EL (cell line): ENCODE measurements around the gene POLN.
A peak's percentile ranks its signal among the peaks of the same experiment; 100 is the strongest.

Experiments
- DNase-seq: peaks from one replicate; pipeline ENCODE4 v3.0.0-alpha.2; 2016

The POLN gene

DNA sequence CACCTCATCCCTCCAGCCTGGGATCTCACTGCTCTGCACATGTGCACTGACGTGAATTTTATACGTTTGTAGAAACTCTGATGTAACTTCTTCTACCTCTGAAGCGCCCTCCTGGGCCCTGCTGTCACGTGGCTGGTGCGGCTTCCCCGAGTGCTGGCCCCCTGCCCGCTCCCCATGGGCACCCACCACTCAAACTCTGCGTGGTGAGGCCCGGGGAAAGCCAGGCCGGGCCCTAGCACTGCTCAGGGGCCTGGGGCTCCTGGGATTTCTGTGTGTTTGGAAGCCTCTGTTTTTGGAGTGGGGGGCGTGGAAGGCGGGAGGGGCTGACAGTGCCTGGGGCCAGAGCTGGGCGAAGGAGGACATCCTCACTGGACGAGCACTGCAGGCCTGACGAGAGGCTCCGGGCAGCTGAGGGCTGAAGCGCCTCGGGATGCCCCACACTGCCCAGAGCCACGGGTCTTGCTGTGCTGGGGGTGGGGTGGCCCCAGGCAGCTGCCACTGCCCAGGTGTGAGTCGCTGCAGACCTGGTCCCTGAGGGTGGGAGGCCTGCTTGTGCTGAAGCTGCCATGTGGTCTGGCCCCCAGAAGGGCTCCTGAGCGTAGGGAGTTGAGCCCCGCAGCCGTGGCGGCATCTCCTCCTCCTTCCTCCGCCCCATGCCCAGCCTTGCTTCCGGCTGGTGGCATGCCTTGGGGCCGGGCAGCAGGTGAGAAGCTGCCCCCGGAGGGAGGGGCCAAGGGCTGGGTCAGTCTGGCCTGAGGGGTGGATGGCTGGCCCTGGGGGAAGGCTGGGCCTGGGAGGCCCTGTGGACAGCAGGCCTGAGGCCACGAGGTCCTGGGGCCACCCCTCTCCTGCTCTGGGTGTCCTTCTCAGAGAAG lies 175.1 kb downstream of the POLN start:
- DNase-seq = no peak

DNA sequence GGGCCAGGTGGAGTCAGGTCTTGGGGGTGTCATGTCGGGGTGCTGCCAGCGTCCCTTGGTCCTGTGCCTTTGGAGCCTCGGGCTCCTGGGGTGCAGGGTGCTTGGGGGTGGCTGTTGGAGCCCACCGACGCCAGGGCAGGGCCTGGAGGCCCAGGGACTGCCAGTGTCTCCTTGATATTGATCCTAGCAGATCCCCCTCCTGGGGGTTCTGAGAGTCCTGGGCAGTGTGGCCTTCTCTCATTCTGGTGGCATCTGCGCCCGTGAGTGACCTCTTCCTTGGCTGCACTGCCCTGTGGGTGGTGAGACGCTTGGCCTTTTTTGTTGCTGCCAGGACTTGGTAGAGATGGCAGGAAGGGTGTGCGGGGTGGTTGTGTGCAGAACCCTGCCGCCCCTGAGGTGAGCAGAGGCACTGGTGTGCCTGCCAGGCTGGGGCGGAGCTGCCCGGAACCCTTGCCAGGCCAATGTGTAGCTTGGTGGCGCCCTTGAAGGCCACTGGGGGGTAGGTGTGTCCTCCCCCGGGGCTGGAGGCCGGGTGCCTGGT lies 175.8 kb downstream of the POLN start:
- no peak for DNase-seq

GRCh38 chr4:2065106-2065930 lies 176.6 kb downstream of the POLN start:
- no peak for DNase-seq

DNA sequence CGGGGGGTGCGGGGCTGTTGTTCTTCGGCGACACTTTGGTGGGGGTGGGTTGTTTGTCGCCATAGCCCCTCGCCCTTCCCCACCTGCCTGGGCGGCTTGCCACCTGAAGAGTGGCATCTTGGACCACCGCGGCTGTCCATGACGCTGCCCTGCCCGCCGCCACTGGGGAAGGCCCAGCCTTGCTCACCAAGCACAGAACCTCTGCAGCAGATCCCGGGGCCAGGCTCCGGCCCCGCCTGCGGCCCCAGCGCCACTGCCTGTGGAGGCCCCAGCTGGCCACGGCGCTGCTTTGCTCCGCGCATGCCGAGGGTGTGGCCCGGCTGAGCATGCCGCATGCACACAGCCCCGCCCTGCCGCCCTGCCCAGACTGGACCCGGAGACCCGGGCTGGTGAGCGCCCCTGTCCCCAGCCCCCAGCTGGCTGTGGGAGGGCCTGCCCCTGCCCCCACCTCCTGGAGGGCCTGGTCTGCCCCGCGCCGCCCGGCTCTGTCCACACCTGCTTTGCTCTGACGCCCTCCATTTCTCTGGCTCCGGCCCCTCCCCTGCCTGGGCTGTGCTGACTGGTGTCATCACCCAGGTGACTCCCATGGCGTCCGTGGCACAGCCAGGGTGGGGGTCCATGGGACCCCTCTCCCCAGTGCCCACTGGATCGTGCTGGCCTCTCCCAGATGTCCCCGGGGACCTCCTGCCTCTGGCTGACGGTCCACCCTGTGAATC lies 177.5 kb downstream of the POLN start:
- no peak for DNase-seq

DNA sequence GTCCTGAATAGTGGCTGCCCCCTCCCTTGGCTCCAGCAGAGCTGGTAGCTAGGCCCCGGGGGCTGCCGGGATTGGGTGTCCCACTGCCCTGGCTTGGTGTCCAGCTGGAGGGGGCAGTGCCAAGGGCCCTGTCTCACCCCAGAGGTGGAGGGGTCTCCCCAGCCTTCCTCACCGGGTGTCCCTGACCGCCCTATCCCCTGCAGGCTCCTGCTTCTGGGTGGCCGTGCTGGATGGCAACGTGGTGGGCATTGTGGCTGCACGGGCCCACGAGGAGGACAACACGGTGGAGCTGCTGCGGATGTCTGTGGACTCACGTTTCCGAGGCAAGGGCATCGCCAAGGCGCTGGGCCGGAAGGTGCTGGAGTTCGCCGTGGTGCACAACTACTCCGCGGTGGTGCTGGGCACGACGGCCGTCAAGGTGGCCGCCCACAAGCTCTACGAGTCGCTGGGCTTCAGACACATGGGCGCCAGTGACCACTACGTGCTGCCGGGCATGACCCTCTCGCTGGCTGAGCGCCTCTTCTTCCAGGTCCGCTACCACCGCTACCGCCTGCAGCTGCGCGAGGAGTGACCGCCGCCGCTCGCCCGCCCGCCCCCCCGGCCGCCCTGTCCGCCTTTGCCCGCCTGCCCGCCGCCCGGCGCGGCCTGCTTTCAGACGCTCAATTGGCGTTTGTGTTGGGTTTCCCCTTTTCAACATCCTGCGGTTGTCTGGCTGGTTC lies 178.2 kb downstream of the POLN start:
- no peak for DNase-seq

- DNase-seq = no peak
Measured at GRCh38 chr4:2062808-2063524, 179.0 kb downstream of the POLN start.

DNA sequence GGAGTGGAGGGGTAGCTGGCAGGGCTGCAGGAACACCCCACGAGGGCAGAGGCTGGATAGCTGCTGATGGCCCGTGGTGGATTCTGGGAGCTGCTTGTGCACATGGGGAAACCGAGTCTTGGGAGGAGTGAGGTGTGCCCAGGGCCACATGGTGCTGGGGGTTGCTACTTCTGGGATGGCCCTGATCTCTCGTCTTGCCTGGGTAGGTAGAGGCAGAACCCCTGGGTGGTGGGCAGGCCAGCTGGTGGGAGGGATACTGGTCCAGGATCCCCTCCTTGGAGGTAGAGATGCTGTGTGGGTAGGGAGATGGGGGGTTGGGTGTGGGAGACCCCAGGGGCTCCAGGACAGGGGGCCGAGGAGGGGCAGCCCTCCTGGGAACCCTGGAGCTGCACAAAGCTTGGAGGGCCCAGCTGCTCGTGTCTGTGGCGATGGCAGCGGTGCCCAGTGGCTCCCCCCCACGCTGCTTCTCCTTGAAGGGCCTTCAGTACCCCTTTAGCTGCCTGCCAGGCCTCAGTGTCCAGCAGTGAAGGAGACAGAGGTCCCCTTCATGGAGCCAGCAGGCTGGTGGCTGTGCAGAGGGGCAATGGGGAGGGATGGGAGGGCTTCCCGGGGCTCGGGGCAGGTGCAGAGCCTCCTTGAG lies 179.6 kb downstream of the POLN start:
- no peak for DNase-seq

GRCh38 chr4:2061186-2062131 lies 180.5 kb downstream of the POLN start:
- DNase-seq = no peak

DNA sequence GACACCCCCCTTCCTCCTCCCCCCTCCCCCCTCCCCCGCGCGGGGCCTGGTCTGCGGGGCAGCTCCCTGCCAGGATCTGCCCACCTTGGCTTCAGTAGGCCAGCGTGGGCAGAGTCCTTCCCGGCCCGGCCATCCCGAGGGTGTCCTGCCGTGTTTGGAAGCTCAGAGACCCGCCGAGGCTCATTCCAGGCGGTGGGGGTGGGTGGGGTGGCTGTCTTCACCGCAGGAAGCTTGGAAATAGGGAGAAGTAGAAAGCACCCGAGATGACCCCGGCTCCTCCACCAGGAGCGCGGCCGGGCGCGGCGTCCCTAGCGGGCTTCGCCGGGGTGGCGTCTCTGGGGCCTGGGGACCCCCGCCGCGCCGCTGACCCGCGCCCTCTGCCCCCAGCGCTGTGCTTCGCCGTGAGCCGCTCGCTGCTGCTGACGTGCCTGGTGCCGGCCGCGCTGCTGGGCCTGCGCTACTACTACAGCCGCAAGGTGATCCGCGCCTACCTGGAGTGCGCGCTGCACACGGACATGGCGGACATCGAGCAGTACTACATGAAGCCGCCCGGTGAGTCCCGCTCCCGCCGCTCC lies 181.2 kb downstream of the POLN start:
- no peak for DNase-seq

DNA sequence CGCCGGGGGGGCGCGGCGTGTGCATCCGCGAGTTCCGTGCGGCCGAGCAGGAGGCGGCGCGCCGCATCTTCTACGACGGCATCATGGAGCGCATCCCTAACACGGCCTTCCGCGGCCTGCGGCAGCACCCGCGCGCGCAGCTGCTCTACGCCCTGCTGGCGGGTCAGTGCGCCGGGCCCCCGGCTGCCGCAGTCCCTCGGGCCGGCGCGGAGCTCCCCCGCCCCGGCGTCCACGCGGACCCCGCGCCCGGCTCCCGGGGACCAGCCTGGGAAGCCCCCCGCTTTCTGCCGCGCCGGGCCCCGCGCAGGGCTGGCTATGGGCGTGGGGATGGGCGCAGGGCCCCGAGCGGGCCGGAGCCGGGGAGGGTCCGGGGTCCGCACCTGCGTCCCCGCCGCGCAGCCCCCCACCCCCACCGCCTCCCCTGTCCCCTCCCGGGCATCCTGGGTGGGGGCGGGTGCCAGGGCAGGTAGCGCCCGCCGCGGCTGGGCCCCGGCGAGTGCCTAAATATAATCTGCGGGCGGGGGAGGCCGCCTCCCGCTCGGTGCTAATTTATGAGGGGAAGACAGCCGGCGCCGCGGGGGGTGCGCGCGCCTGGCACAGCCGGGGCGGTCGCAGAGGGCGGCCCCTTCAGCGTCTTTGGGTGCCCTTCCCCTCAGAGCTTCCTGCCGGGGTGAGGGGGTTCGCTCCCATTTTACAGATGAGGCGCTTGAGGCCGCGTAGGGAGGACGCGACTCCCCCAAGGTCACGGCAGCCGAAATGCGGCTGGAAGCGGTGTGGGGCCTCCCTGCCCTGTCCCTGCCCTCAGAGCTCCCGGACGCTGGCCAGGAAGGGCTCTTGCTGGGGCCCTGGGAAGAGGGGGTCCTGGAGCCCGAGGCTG lies 182.0 kb downstream of the POLN start:
- peak; percentile 35 for DNase-seq

DNA sequence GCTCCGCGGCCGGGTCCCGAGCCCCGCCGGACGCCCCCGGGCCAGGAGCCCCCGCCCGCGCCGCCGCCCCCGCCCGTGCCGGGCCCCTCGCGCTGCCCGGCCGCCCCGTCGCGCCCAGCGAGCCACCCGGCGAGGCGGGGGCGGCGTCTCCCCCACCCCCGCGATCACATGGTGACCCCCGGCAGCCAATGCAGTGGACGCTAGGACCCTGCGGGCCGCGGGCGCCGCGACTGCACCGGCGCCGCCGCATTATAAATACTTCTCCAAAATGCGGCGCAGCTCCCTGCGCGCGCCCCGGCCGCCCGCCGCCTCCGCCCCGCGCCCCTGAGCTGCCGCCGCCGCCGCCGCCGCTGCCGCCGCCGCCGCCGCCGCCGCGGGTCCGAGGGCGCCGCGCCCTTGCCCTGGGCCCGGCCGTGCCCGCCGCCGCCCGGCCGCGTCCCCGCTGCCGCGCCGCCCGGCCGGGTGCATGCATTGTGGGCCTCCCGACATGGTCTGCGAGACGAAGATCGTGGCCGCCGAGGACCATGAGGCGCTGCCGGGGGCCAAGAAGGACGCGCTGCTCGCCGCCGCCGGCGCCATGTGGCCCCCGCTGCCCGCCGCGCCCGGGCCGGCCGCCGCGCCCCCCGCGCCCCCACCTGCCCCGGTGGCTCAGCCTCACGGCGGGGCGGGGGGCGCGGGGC lies 182.7 kb downstream of the POLN start, which contains the start of gene NAT8L:
Gene NAT8L (plus strand): TSS at position 282 of the 680 bp plus-strand sequence. CDS start 185 bp downstream, at position 467.
- peak; percentile 23 for DNase-seq

GRCh38 chr4:2058264-2059045 lies 183.5 kb downstream of the POLN start:
- DNase-seq = no peak

GRCh38 chr4:2057382-2058065 lies 184.4 kb downstream of the POLN start:
- no peak for DNase-seq

- no peak for DNase-seq
Measured at GRCh38 chr4:2054217-2054616, 187.7 kb downstream of the POLN start.

GRCh38 chr4:2051086-2051485 lies 190.8 kb downstream of the POLN start:
- DNase-seq = no peak

DNA sequence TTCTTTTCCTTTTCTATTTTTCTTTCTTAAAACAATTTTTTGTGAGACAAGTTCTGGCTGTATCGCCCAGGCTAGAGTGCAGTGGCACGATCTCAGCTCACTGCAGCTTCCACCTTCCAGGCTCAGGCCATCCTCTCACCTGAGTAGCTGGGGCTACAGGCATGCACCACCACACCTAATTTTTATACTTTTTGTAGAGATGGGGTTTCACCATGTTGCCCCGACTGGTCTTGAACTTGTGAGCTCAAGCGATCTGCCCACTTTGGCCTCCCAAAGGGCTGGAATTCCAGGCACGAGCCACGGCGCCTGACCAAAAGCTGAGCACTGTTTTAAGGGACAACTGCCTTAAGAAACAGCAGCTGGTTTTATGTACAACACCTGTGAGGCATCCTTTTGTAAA lies 192.1 kb downstream of the POLN start:
- DNase-seq = no peak
